HepG2 (cell line): ENCODE results near the gene COL13A1. TPM values are rescaled to one million over a fixed set of nuclear protein-coding genes. Genes with fewer than 3 reads are reported as not detected.

ENCODE experiments used
- ATAC-seq: fragments of 200-7000 bp; cut with Tn5 transposase; 3 replicates; pipeline ENCODE4 v1.9.1; 2020; ENCODE audit warnings: mild to moderate bottlenecking, moderate library complexity
- BruUV-seq: library from RNA; stranded (reverse); fragments of 400-500 nt; replicated peaks from 2 replicates; lab custom pipeline; 2021; lab: Mats Ljungman, UMichigan
- CTCF ChIA-PET: fragments of 300-600 bp; formaldehyde crosslinking; extraction: SDS; loops from one replicate; lab custom pipeline; 2021; ENCODE audit warnings: low total read pairs, inconsistent platforms, low intra/inter-chr PET ratio; lab: Yijun Ruan, JAX
- POLR2A ChIA-PET: fragments of 350-600 bp; sonication (Branson Sonifier 250); formaldehyde crosslinking; loops from one replicate; lab custom pipeline; 2020; ENCODE audit warnings: antibody characterized with exemption, inconsistent platforms; lab: Yijun Ruan, JAX
- DNase-seq: peaks from one replicate; pipeline ENCODE4 v3.0.0-alpha.2; 2015; ENCODE audit warnings: low spot score
- FAIRE-seq: peaks from 3 replicates; lab custom pipeline; 2011; peaks lifted over from hg19 to GRCh38; lab: Jason Lieb, UNC
- H2AFZ ChIP-seq: one replicate; pipeline ENCODE4 v1.6.1; 2011; ENCODE audit warnings: low read length, inconsistent platforms
- H3K27ac ChIP-seq: fragments of 300-600 bp; 3 replicates; pipeline ENCODE4 v1.8.0; 2011; ENCODE audit warnings: mixed run types, mild to moderate bottlenecking, mixed read lengths, low read length, inconsistent platforms; ENCODE audit not compliant: insufficient read depth; ENCODE audit errors: extremely low read length
- H3K27me3 ChIP-seq, 2 experiments: fragments of 200-600 bp in 1 of 2; 2 replicates in 1 of 2; 3 replicates in 1 of 2; pipeline versions ENCODE4 v1.6.0 to v1.8.0; 2011; ENCODE audit warnings: low read length in 2 of 2, mild to moderate bottlenecking in 2 of 2, moderate library complexity in 2 of 2, inconsistent platforms in 1 of 2; ENCODE audit not compliant: insufficient read depth in 2 of 2, control insufficient read depth in 1 of 2
- H3K36me3 ChIP-seq, 2 experiments: fragments of 200-600 bp in 1 of 2; replicated peaks in 1 of 2; 2 replicates in 1 of 2; 3 replicates in 1 of 2; pipeline versions ENCODE4 v1.5.1 to v1.8.0; 2011; ENCODE audit warnings: low read length in 2 of 2, inconsistent platforms in 1 of 2; ENCODE audit not compliant: insufficient read depth in 2 of 2, control insufficient read depth in 1 of 2
- H3K4me1 ChIP-seq: 2 replicates; pipeline ENCODE4 v1.5.1; 2012; ENCODE audit warnings: low read length, inconsistent platforms; ENCODE audit not compliant: insufficient read depth
- H3K4me2 ChIP-seq: 2 replicates; pipeline ENCODE4 v1.6.0; 2011; ENCODE audit warnings: low read depth, low read length, inconsistent platforms
- H3K4me3 ChIP-seq, 3 experiments: fragments of 200-600 bp in 1 of 3; sonication (generic), shearing (Covaris generic) in 1 of 3; replicated peaks in 1 of 3; 2 replicates each; pipeline ENCODE4 v1.5.1; 2011 to 2016; ENCODE audit warnings: low read length in 3 of 3, inconsistent platforms in 2 of 3, low read depth in 2 of 3, mild to moderate bottlenecking in 2 of 3, control low read depth in 1 of 3, mixed read lengths in 1 of 3; ENCODE audit not compliant: insufficient read depth in 1 of 3
- H3K79me2 ChIP-seq: one replicate; pipeline ENCODE4 v1.6.1; 2011; ENCODE audit warnings: low read length, inconsistent platforms; ENCODE audit not compliant: insufficient read depth
- H3K9ac ChIP-seq: 2 replicates; pipeline ENCODE4 v1.6.0; 2011; ENCODE audit warnings: mild to moderate bottlenecking, low read depth, low read length, inconsistent platforms; ENCODE audit not compliant: insufficient read depth
- H3K9me3 ChIP-seq: 2 replicates; pipeline ENCODE4 v1.5.1; 2012; ENCODE audit warnings: mild to moderate bottlenecking, low read length
- H4K20me1 ChIP-seq: 2 replicates; pipeline ENCODE4 v1.6.0; 2011; ENCODE audit warnings: inconsistent platforms, mild to moderate bottlenecking, low read length, moderate library complexity; ENCODE audit not compliant: insufficient read depth
- HNF4G ChIP-seq, 2 experiments: sonication (generic) in 1 of 2; formaldehyde crosslinking in 1 of 2; IDR thresholded peaks; 2 replicates each; pipeline versions ENCODE4 v1.4.0 to v1.6.1; 2011 to 2020; ENCODE audit warnings: borderline replicate concordance in 2 of 2, low read depth in 2 of 2, mild to moderate bottlenecking in 2 of 2, low read length in 1 of 2, missing genetic modification reagents in 1 of 2, moderate library complexity in 1 of 2
- HNRNPUL1 ChIP-seq: fragments of 200-400 bp; formaldehyde crosslinking; IDR thresholded peaks from 2 replicates; pipeline ENCODE4 v1.6.1; 2017; ENCODE audit warnings: low read depth, mild to moderate bottlenecking, low read length, moderate library complexity
- NPAS2 ChIP-seq: sonication (generic); formaldehyde crosslinking; IDR thresholded peaks from 2 replicates; pipeline ENCODE4 v1.8.0; 2022; ENCODE audit warnings: mild to moderate bottlenecking, missing genetic modification reagents, borderline replicate concordance
- PAF1 ChIP-seq: IDR thresholded peaks from 2 replicates; pipeline ENCODE4 v1.6.1; 2016; ENCODE audit warnings: missing genetic modification reagents, missing compliant biosample characterization
- REL ChIP-seq: sonication (generic); formaldehyde crosslinking; conservative IDR thresholded peaks from 2 replicates; pipeline ENCODE4 v1.8.0; 2022; ENCODE audit warnings: mild to moderate bottlenecking, missing genetic modification reagents, moderate library complexity
- SIN3B ChIP-seq: fragments of 150-350 bp; IDR thresholded peaks from 2 replicates; pipeline ENCODE4 v1.6.1; 2014; ENCODE audit warnings: low read length
- TOE1 ChIP-seq: sonication (generic); formaldehyde crosslinking; IDR thresholded peaks from 2 replicates; pipeline ENCODE4 v1.4.0; 2020; ENCODE audit warnings: mild to moderate bottlenecking, missing genetic modification reagents
- ZFP36 ChIP-seq: fragments of 150-350 bp; IDR thresholded peaks from 2 replicates; pipeline ENCODE4 v1.6.1; 2018; ENCODE audit warnings: borderline replicate concordance, low read length, low read depth; ENCODE audit not compliant: partially characterized antibody
- ZNF530 ChIP-seq: sonication (generic); formaldehyde crosslinking; IDR thresholded peaks from 2 replicates; pipeline ENCODE4 v1.5.0; 2020; ENCODE audit warnings: low read depth, mild to moderate bottlenecking, missing genetic modification reagents
- ZNF549 ChIP-seq: sonication (generic); formaldehyde crosslinking; IDR thresholded peaks from 2 replicates; pipeline ENCODE4 v1.5.0; 2020; ENCODE audit warnings: missing genetic modification reagents
- ZSCAN31 ChIP-seq: sonication (generic); formaldehyde crosslinking; IDR thresholded peaks from 2 replicates; pipeline ENCODE4 v1.5.0; 2020; ENCODE audit warnings: low read depth, mild to moderate bottlenecking, missing genetic modification reagents
- WGBS: methylation state at CpG from one replicate; pipeline ENCODE4 v1.1.6; 2017; ENCODE audit warnings: low lambda C conversion rate; 5-methylcytosine and 5-hydroxymethylcytosine counted together
- in situ Hi-C: cut with HindIII; loops from 2 replicates; pipeline ENCODE4 v1.10.0; 2017; ENCODE audit warnings: low pct_unique_long_range_greater_than_20kb; ENCODE audit not compliant: extremely low pct_ligation_motif_present
- intact Hi-C: fragments of 100-400 bp; cut with micrococcal nuclease; formaldehyde crosslinking; loops from one replicate; pipeline ENCODE4 v1.10.0; 2022; ENCODE audit not compliant: unreplicated experiment
- polyA plus RNA-seq, 8 experiments: library from polyadenylated mRNA; depleted of rRNA in 3 of 8; stranded (reverse) in 7 of 8; unstranded in 1 of 8; fragments of >200 nt; fragmentation: Illumina TruSeq in 4 of 8; extraction: Trizol in 4 of 8; gene quantifications; 2 replicates each; pipeline versions ENCODE4 v1.2.1 to v1.2.3, GENCODE V29; 2011 to 2016; ENCODE audit warnings: low read depth in 4 of 8, missing spikeins in 1 of 8, mixed read lengths in 1 of 8; ENCODE audit not compliant: insufficient read depth in 1 of 8
- total RNA-seq, 5 experiments: library from RNA; depleted of rRNA; stranded (reverse); fragments of >200 nt; fragmentation: Illumina TruSeq; extraction: Trizol; gene quantifications; 2 replicates each; pipeline ENCODE4 v1.2.3, GENCODE V29; 2016; ENCODE audit warnings: low read depth in 1 of 5
- TF ChIP-seq, protein P1 (sequence below): sonication (generic); formaldehyde crosslinking; IDR thresholded peaks from 2 replicates; pipeline ENCODE4 v1.5.0; 2020; ENCODE audit warnings: mild to moderate bottlenecking, low read depth, missing genetic modification reagents, borderline replicate concordance
- TF ChIP-seq, protein P2 (sequence below): sonication (generic); formaldehyde crosslinking; IDR thresholded peaks from 2 replicates; pipeline ENCODE4 v1.8.0; 2022; ENCODE audit warnings: missing genetic modification reagents, low read depth, mild to moderate bottlenecking, borderline replicate concordance
- TF ChIP-seq, protein P3 (sequence below): sonication (generic); formaldehyde crosslinking; IDR thresholded peaks from 2 replicates; pipeline ENCODE4 v1.8.1; 2023; ENCODE audit warnings: missing genetic modification reagents, mild to moderate bottlenecking, borderline replicate concordance

The COL13A1 gene
- total and polyA plus RNA-seq, 2 of the 13 experiments (the other 11 are each of a cell fraction or from before 2014, with no cell fraction given), result 0.07 TPM; not detected in 1

DNA sequence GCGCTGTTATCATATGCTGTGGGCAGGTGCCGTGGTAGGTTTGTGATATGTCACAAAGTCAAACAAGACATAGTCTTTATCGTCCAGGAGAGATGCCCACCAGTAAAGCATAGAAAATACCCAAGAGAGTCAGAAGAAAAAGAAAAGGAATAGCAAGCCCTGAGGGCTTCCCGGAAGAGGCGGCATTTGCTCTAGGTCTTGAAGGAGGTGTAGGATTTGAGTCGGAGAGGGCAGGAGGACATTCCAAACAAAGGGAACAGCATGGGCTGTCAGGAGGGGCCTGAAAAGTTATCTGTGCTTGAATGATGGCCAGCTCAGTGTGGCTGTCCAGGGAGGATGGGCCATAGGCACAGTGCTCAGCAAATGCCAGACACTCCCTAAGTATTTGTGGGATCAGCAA is 42.2 kb downstream of the COL13A1 start:
- ChIA-PET CTCF (no interaction called here), POLR2A (no interaction called here)
- no peak overlapping the region for H3K4me3 ChIP-seq
- H3K9me3 ChIP-seq, result no peaks in the 10 kb centered on the region
- no peaks in the 10 kb centered on the region for H3K4me1 ChIP-seq
- peaks cover 1 to 62% of the 10 kb centered on the region in 2 experiments for H3K27me3 ChIP-seq
- in situ Hi-C loops, result no loop called here
- FAIRE-seq (no peak), ATAC-seq (no peak), DNase-seq (no peak)
- H3K27ac ChIP-seq, result no peak overlapping the region
- TF ChIP-seq PAF1 (CRISPR knock-in tag), result no peak
- peak; percentile 45 for TF ChIP-seq ZFP36
- no peak for TF ChIP-seq NPAS2
- WGBS, result 67% methylated on average over 6 of the region's 6 CpGs
- intact Hi-C loops, result no loop called here
- no peaks in the 10 kb centered on the region for H4K20me1 ChIP-seq
- no peak overlapping the region for H3K9ac ChIP-seq
- H3K79me2 ChIP-seq, result no peaks in the 10 kb centered on the region
- H3K36me3 ChIP-seq, result no peaks in the 10 kb centered on the region
- BruUV-seq, result no TSS peak
- no peak overlapping the region for H3K4me2 ChIP-seq
- H2AFZ ChIP-seq, result no peak overlapping the region

DNA sequence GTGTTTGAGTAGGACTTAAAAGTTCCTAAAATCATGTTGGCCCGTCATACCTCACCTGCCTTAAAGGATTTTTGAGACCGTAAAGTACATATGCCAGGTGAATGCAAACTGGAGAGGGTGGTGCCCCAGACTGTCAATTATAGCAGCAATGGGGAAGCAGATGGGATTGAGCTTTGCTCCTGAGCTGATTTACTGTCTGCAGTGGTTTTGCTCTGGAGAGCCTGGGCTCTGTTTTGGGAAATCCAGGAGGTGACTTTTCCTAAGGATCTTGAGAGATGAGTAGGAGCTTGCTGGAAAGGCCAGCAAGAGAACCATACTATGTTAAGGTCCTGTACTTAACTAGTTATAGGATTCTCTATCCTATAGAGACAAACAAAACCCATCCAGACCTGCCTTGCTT is 43.0 kb downstream of the COL13A1 start:
- ATAC-seq, result no peak
- Histone ChIP-seq H3K27me3 (peaks cover 1 to 57% of the 10 kb centered on the region in 2 experiments), H3K4me1 (no peaks in the 10 kb centered on the region), H3K4me3 (no peak overlapping the region), H3K9me3 (no peaks in the 10 kb centered on the region), H2AFZ (no peak overlapping the region), H3K36me3 (no peaks in the 10 kb centered on the region), H3K79me2 (no peaks in the 10 kb centered on the region), H3K27ac (no peak overlapping the region), H3K4me2 (no peak overlapping the region), H4K20me1 (no peaks in the 10 kb centered on the region), H3K9ac (no peak overlapping the region)
- POLR2A ChIA-PET, result no interaction called here
- no TSS peak for BruUV-seq
- no peak for DNase-seq
- intact Hi-C loops (no loop called here), in situ Hi-C loops (no loop called here)
- no peak for FAIRE-seq
- CTCF ChIA-PET, result no interaction called here
- TF ChIP-seq, protein P1, sequence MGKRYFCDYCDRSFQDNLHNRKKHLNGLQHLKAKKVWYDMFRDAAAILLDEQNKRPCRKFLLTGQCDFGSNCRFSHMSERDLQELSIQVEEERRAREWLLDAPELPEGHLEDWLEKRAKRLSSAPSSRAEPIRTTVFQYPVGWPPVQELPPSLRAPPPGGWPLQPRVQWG, result no peak
- TF ChIP-seq HNRNPUL1 (no peak), ZNF530 (CRISPR knock-in tag) (no peak), SIN3B (no peak), ZNF549 (CRISPR knock-in tag) (no peak), HNF4G (IDR thresholded peaks at IDR 0.05; ENCODE audit: borderline replicate concordance, low read depth, low read length) (no peak), HNF4G (CRISPR knock-in tag; IDR thresholded peaks at IDR 0.05; ENCODE audit: borderline replicate concordance, low read depth) (no peak), TOE1 (no peak), ZSCAN31 (no peak), REL (CRISPR knock-in tag) (no peak)
- TF ChIP-seq, protein P2, sequence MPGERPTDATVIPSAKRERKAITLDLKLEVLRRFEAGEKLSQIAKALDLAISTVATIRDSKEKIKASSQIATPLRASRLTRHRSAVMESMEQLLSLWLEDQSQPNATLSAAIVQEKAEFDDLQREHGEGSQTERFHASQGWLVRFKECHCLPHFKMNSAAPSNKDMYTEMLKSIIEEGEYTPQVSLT, result no peak
- TF ChIP-seq, protein P3, sequence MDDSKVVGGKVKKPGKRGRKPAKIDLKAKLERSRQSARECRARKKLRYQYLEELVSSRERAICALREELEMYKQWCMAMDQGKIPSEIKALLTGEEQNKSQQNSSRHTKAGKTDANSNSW, result no peak
- WGBS, result 9% methylated on average over 2 of the region's 2 CpGs
